HepG2 (cell line): Measurements from ENCODE around the gene CUL9. TPM values are rescaled to one million over a fixed set of nuclear protein-coding genes. Genes with fewer than 3 reads are reported as not detected.

Experiments
- ATAC-seq: fragments of 200-7000 bp; cut with Tn5 transposase; 3 replicates; pipeline ENCODE4 v1.9.1; 2020; ENCODE audit warnings: mild to moderate bottlenecking, moderate library complexity
- BruUV-seq: library from RNA; stranded (reverse); fragments of 400-500 nt; replicated peaks from 2 replicates; lab custom pipeline; 2021; lab: Mats Ljungman, UMichigan
- CTCF ChIA-PET: fragments of 300-600 bp; formaldehyde crosslinking; extraction: SDS; loops from one replicate; lab custom pipeline; 2021; ENCODE audit warnings: low total read pairs, inconsistent platforms, low intra/inter-chr PET ratio; lab: Yijun Ruan, JAX
- POLR2A ChIA-PET: fragments of 350-600 bp; sonication (Branson Sonifier 250); formaldehyde crosslinking; loops from one replicate; lab custom pipeline; 2020; ENCODE audit warnings: antibody characterized with exemption, inconsistent platforms; lab: Yijun Ruan, JAX
- DNase-seq: peaks from one replicate; pipeline ENCODE4 v3.0.0-alpha.2; 2015; ENCODE audit warnings: low spot score
- FAIRE-seq: peaks from 3 replicates; lab custom pipeline; 2011; peaks lifted over from hg19 to GRCh38; lab: Jason Lieb, UNC
- H2AFZ ChIP-seq: one replicate; pipeline ENCODE4 v1.6.1; 2011; ENCODE audit warnings: low read length, inconsistent platforms
- H3K27ac ChIP-seq: fragments of 300-600 bp; 3 replicates; pipeline ENCODE4 v1.8.0; 2011; ENCODE audit warnings: mixed run types, mild to moderate bottlenecking, mixed read lengths, low read length, inconsistent platforms; ENCODE audit not compliant: insufficient read depth; ENCODE audit errors: extremely low read length
- H3K27me3 ChIP-seq, 2 experiments: fragments of 200-600 bp in 1 of 2; 2 replicates in 1 of 2; 3 replicates in 1 of 2; pipeline versions ENCODE4 v1.6.0 to v1.8.0; 2011; ENCODE audit warnings: low read length in 2 of 2, mild to moderate bottlenecking in 2 of 2, moderate library complexity in 2 of 2, inconsistent platforms in 1 of 2; ENCODE audit not compliant: insufficient read depth in 2 of 2, control insufficient read depth in 1 of 2
- H3K36me3 ChIP-seq, 2 experiments: fragments of 200-600 bp in 1 of 2; replicated peaks in 1 of 2; 2 replicates in 1 of 2; 3 replicates in 1 of 2; pipeline versions ENCODE4 v1.5.1 to v1.8.0; 2011; ENCODE audit warnings: low read length in 2 of 2, inconsistent platforms in 1 of 2; ENCODE audit not compliant: insufficient read depth in 2 of 2, control insufficient read depth in 1 of 2
- H3K4me1 ChIP-seq: 2 replicates; pipeline ENCODE4 v1.5.1; 2012; ENCODE audit warnings: low read length, inconsistent platforms; ENCODE audit not compliant: insufficient read depth
- H3K4me2 ChIP-seq: 2 replicates; pipeline ENCODE4 v1.6.0; 2011; ENCODE audit warnings: low read depth, low read length, inconsistent platforms
- H3K4me3 ChIP-seq, 3 experiments: fragments of 200-600 bp in 1 of 3; sonication (generic), shearing (Covaris generic) in 1 of 3; replicated peaks in 1 of 3; 2 replicates each; pipeline ENCODE4 v1.5.1; 2011 to 2016; ENCODE audit warnings: low read length in 3 of 3, inconsistent platforms in 2 of 3, low read depth in 2 of 3, mild to moderate bottlenecking in 2 of 3, control low read depth in 1 of 3, mixed read lengths in 1 of 3; ENCODE audit not compliant: insufficient read depth in 1 of 3
- H3K79me2 ChIP-seq: one replicate; pipeline ENCODE4 v1.6.1; 2011; ENCODE audit warnings: low read length, inconsistent platforms; ENCODE audit not compliant: insufficient read depth
- H3K9ac ChIP-seq: 2 replicates; pipeline ENCODE4 v1.6.0; 2011; ENCODE audit warnings: mild to moderate bottlenecking, low read depth, low read length, inconsistent platforms; ENCODE audit not compliant: insufficient read depth
- H3K9me3 ChIP-seq: 2 replicates; pipeline ENCODE4 v1.5.1; 2012; ENCODE audit warnings: mild to moderate bottlenecking, low read length
- H4K20me1 ChIP-seq: 2 replicates; pipeline ENCODE4 v1.6.0; 2011; ENCODE audit warnings: inconsistent platforms, mild to moderate bottlenecking, low read length, moderate library complexity; ENCODE audit not compliant: insufficient read depth
- AGO2 ChIP-seq: fragments of 200-400 bp; formaldehyde crosslinking; optimal IDR thresholded peaks from 2 replicates; pipeline ENCODE3; 2017; ENCODE audit warnings: mild to moderate bottlenecking, low read depth, low read length, moderate library complexity
- KAT2B ChIP-seq: fragments of 150-350 bp; IDR thresholded peaks from 2 replicates; pipeline ENCODE4 v1.6.1; 2014; ENCODE audit warnings: low read depth, low read length, borderline replicate concordance
- MATR3 ChIP-seq: sonication (generic); formaldehyde crosslinking; IDR thresholded peaks from 2 replicates; pipeline ENCODE4 v1.4.0; 2020; ENCODE audit warnings: missing genetic modification reagents
- POLR2A ChIP-seq, 2 experiments: IDR thresholded peaks; 2 replicates each; pipeline ENCODE4 v1.6.1; 2011; ENCODE audit warnings: low read depth in 2 of 2, low read length in 2 of 2, mild to moderate bottlenecking in 1 of 2, moderate library complexity in 1 of 2; ENCODE audit not compliant: insufficient read depth in 1 of 2
- POLR2AphosphoS2 ChIP-seq: IDR thresholded peaks from 2 replicates; pipeline ENCODE4 v1.6.1; 2011; ENCODE audit warnings: low read depth, low read length, improper control_type of control experiment
- RBFOX2 ChIP-seq: fragments of 200-400 bp; formaldehyde crosslinking; IDR thresholded peaks from 2 replicates; pipeline ENCODE4 v1.6.1; 2017; ENCODE audit warnings: low read depth, mild to moderate bottlenecking, low read length
- RORA ChIP-seq: sonication (generic); formaldehyde crosslinking; IDR thresholded peaks from 2 replicates; pipeline ENCODE4 v1.5.0; 2020; ENCODE audit warnings: mild to moderate bottlenecking, missing genetic modification reagents, moderate library complexity
- WGBS: methylation state at CpG from one replicate; pipeline ENCODE4 v1.1.6; 2017; ENCODE audit warnings: low lambda C conversion rate; 5-methylcytosine and 5-hydroxymethylcytosine counted together
- in situ Hi-C: cut with HindIII; loops from 2 replicates; pipeline ENCODE4 v1.10.0; 2017; ENCODE audit warnings: low pct_unique_long_range_greater_than_20kb; ENCODE audit not compliant: extremely low pct_ligation_motif_present
- intact Hi-C: fragments of 100-400 bp; cut with micrococcal nuclease; formaldehyde crosslinking; loops from one replicate; pipeline ENCODE4 v1.10.0; 2022; ENCODE audit not compliant: unreplicated experiment
- polyA plus RNA-seq, 8 experiments: library from polyadenylated mRNA; depleted of rRNA in 3 of 8; stranded (reverse) in 7 of 8; unstranded in 1 of 8; fragments of >200 nt; fragmentation: Illumina TruSeq in 4 of 8; extraction: Trizol in 4 of 8; gene quantifications; 2 replicates each; pipeline versions ENCODE4 v1.2.1 to v1.2.3, GENCODE V29; 2011 to 2016; ENCODE audit warnings: low read depth in 4 of 8, missing spikeins in 1 of 8, mixed read lengths in 1 of 8; ENCODE audit not compliant: insufficient read depth in 1 of 8
- total RNA-seq, 5 experiments: library from RNA; depleted of rRNA; stranded (reverse); fragments of >200 nt; fragmentation: Illumina TruSeq; extraction: Trizol; gene quantifications; 2 replicates each; pipeline ENCODE4 v1.2.3, GENCODE V29; 2016; ENCODE audit warnings: low read depth in 1 of 5
- TF ChIP-seq, protein P1 (sequence below): sonication (generic); formaldehyde crosslinking; IDR thresholded peaks from 2 replicates; pipeline ENCODE4 v1.4.0; 2020; ENCODE audit warnings: missing genetic modification reagents

Gene CUL9
- total and polyA plus RNA-seq, 2 of the 13 experiments (the other 11 are each of a cell fraction or from before 2014, with no cell fraction given) = 11.4 to 13.7 TPM

DNA sequence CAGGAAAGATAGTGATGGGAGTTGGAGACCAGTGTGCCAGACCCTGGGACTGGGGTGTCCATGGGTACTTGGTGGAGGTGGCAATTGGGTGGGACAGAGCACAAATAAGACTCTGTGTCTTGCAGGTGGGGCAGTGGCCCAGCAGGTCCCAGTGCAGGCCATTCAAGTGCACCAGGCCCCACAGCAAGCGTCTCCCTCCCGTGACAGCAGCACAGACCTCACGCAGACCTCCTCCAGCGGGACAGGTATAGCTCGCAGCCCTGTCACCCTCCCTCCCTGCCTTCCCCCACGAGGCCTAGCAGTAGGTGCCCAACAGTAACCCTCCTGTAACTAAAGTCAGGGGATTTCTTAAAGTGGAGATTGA, 5.6 kb upstream of the CUL9 start:
- BruUV-seq = no TSS peak
- no peak overlapping the region for H3K4me3 ChIP-seq
- H3K9ac ChIP-seq = no peak overlapping the region
- no peak overlapping the region for H3K4me2 ChIP-seq
- TF ChIP-seq MATR3 (CRISPR knock-in tag) (no peak), POLR2A (IDR thresholded peaks at IDR 0.05; ENCODE audit: insufficient read depth in 1 of 2, low read depth in 2 of 2, low read length in 2 of 2) (peak in 1 of 2 experiments; percentile 22; a peak in 1 of 4 replicates), POLR2AphosphoS2 (peak; percentile 39; the same call in 1 of the 2 replicates)
- no peak for ATAC-seq
- H3K9me3 ChIP-seq = no peaks in the 10 kb centered on the region
- 98% methylated on average over 5 of the region's 6 CpGs for WGBS
- H3K79me2 ChIP-seq = peaks cover 36% of the 10 kb centered on the region
- CTCF ChIA-PET = no interaction called here
- DNase-seq = no peak
- H3K36me3 ChIP-seq = peaks cover 28 to 42% of the 10 kb centered on the region in 2 experiments
- intact Hi-C loops = no loop called here
- peaks cover 32% of the 10 kb centered on the region for H4K20me1 ChIP-seq
- H3K27ac ChIP-seq = no peak overlapping the region
- no peak for FAIRE-seq
- peaks cover 34% of the 10 kb centered on the region for H3K4me1 ChIP-seq
- H3K27me3 ChIP-seq = no peaks in the 10 kb centered on the region; a peak in 1 of 5 replicates
- in situ Hi-C loops = no loop called here
- H2AFZ ChIP-seq = no peak overlapping the region
- POLR2A ChIA-PET = no interaction called here

DNA sequence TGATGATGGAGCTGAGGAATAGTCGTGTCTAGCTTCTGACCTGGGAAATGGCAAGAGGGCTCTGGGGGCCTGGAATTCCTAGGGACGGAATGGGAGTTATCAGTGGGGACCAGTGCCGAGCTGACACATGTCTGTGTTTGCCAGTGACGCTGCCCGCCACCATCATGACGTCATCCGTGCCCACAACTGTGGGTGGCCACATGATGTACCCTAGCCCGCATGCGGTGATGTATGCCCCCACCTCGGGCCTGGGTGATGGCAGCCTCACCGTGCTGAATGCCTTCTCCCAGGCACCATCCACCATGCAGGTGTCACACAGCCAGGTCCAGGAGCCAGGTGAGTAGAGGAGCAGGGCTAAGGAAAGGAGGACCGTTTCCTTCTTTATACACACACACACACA, 3.8 kb upstream of the CUL9 start:
- H2AFZ ChIP-seq = no peak overlapping the region
- peaks cover 23% of the 10 kb centered on the region for H4K20me1 ChIP-seq
- peaks cover 40% of the 10 kb centered on the region for H3K4me1 ChIP-seq
- no peak overlapping the region for H3K4me2 ChIP-seq
- no peaks in the 10 kb centered on the region for H3K9me3 ChIP-seq
- BruUV-seq = no TSS peak
- POLR2A ChIA-PET = no interaction called here
- ATAC-seq = no peak
- no peak for FAIRE-seq
- no peak overlapping the region for H3K27ac ChIP-seq
- DNase-seq = no peak
- in situ Hi-C loops = no loop called here
- H3K4me3 ChIP-seq = no peak overlapping the region
- WGBS = 97% methylated on average over 12 of the region's 12 CpGs
- no peak overlapping the region for H3K9ac ChIP-seq
- TF ChIP-seq RORA (CRISPR knock-in tag) = no peak
- no peak for TF ChIP-seq KAT2B
- TF ChIP-seq RBFOX2 = 0 out of 2 replicates have a peak, but pooled peaks have one; percentile 18
- TF ChIP-seq, protein P1, sequence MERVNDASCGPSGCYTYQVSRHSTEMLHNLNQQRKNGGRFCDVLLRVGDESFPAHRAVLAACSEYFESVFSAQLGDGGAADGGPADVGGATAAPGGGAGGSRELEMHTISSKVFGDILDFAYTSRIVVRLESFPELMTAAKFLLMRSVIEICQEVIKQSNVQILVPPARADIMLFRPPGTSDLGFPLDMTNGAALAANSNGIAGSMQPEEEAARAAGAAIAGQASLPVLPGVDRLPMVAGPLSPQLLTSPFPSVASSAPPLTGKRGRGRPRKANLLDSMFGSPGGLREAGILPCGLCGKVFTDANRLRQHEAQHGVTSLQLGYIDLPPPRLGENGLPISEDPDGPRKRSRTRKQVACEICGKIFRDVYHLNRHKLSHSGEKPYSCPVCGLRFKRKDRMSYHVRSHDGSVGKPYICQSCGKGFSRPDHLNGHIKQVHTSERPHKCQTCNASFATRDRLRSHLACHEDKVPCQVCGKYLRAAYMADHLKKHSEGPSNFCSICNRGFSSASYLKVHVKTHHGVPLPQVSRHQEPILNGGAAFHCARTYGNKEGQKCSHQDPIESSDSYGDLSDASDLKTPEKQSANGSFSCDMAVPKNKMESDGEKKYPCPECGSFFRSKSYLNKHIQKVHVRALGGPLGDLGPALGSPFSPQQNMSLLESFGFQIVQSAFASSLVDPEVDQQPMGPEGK (CRISPR knock-in tag) = no peak
- peak; percentile 20 for TF ChIP-seq AGO2
- peaks cover 20% of the 10 kb centered on the region for H3K79me2 ChIP-seq
- peaks cover 28 to 42% of the 10 kb centered on the region in 2 experiments for H3K36me3 ChIP-seq
- CTCF ChIA-PET = no interaction called here
- no peaks in the 10 kb centered on the region; a peak in 1 of 5 replicates for H3K27me3 ChIP-seq
- intact Hi-C loops = no loop called here
